A549 (cell line): ENCODE measurements around the gene MLPH. TPM values are rescaled to one million over a fixed set of nuclear protein-coding genes. Genes with fewer than 3 reads are reported as not detected.
A peak's percentile ranks its signal among the peaks of the same experiment; 100 is the strongest.

Experiments
- ATAC-seq, 2 experiments: fragments of 200-7000 bp in 1 of 2; fragments of >200 bp in 1 of 2; cut with Nextera tagmentation in 1 of 2; cut with Tn5 transposase in 1 of 2; 3 replicates each; pipeline versions ENCODE4 v1.8.0 to v1.9.1; 2018 to 2020; ENCODE audit warnings: mild to moderate bottlenecking in 1 of 2, moderate library complexity in 1 of 2
- CTCF ChIA-PET: fragments of 300-600 bp; sonication (Branson Sonifier 250); formaldehyde crosslinking; extraction: SDS; loops from one replicate; lab custom pipeline; 2021; ENCODE audit warnings: antibody characterized with exemption, inconsistent platforms; lab: Yijun Ruan, JAX
- POLR2A ChIA-PET: fragments of 350-600 bp; formaldehyde crosslinking; extraction: SDS; loops from one replicate; lab custom pipeline; 2021; ENCODE audit warnings: antibody characterized with exemption, inconsistent platforms; lab: Yijun Ruan, JAX
- DNase-seq, 2 experiments: peaks; one replicate each; pipeline versions ENCODE4 v3.0.0 to v3.0.0-alpha.2; 2011 to 2016; ENCODE audit warnings: low read depth in 1 of 2, low spot score in 1 of 2
- FAIRE-seq: peaks from 2 replicates; lab custom pipeline; 2011; peaks lifted over from hg19 to GRCh38; lab: Jason Lieb, UNC
- H3K27ac ChIP-seq, 2 experiments: fragments of >200 bp; sonication (Bioruptor Twin); formaldehyde crosslinking; 3 replicates each; pipeline ENCODE4 v1.5.1; 2016 to 2017
- H3K4me1 ChIP-seq: fragments of >200 bp; sonication (Bioruptor Twin); formaldehyde crosslinking; 3 replicates; pipeline ENCODE4 v1.6.1; 2016
- H3K4me2 ChIP-seq: fragments of >200 bp; sonication (Bioruptor Twin); formaldehyde crosslinking; 3 replicates; pipeline ENCODE4 v1.6.1; 2016
- H3K4me3 ChIP-seq: fragments of >200 bp; sonication (Bioruptor Twin); formaldehyde crosslinking; 3 replicates; pipeline ENCODE4 v1.5.1; 2016
- H3K9me3 ChIP-seq: fragments of >200 bp; sonication (Bioruptor Twin); formaldehyde crosslinking; 3 replicates; pipeline ENCODE4 v1.6.1; 2016
- ATOH8 ChIP-seq: fragments of 250-450 bp; sonication (Bioruptor Pico); IDR thresholded peaks from 2 replicates; pipeline ENCODE4 v1.5.0; 2020; ENCODE audit warnings: low read depth, mild to moderate bottlenecking, moderate library complexity
- BCL3 ChIP-seq: fragments of >200 bp; sonication (Bioruptor Twin); formaldehyde crosslinking; IDR thresholded peaks from 3 replicates; pipeline ENCODE4 v1.6.1; 2016
- E2F6 ChIP-seq: IDR thresholded peaks from 2 replicates; pipeline ENCODE4 v1.6.1; 2012; ENCODE audit warnings: low read depth, borderline replicate concordance
- ELK1 ChIP-seq: fragments of 150-350 bp; IDR thresholded peaks from 2 replicates; pipeline ENCODE4 v1.6.1; 2014; ENCODE audit warnings: low read depth, mild to moderate bottlenecking, low read length
- ESRRA ChIP-seq: fragments of 150-350 bp; IDR thresholded peaks from 2 replicates; pipeline ENCODE4 v1.6.1; 2014; ENCODE audit warnings: mild to moderate bottlenecking, low read length, borderline replicate concordance
- FOSL2 ChIP-seq, 2 experiments: fragments of 450-650 bp in 1 of 2; fragments of >200 bp in 1 of 2; sonication (Bioruptor Twin) in 1 of 2; formaldehyde crosslinking; IDR thresholded peaks; 2 replicates each; pipeline versions ENCODE4 v1.5.0 to v1.6.1; 2016 to 2020; ENCODE audit warnings: mild to moderate bottlenecking in 1 of 2, moderate library complexity in 1 of 2
- HOXA7 ChIP-seq: fragments of 250-450 bp; sonication (Bioruptor Pico); IDR thresholded peaks from 2 replicates; pipeline ENCODE4 v1.5.0; 2020; ENCODE audit warnings: mild to moderate bottlenecking, moderate library complexity
- HOXB13 ChIP-seq: fragments of 250-450 bp; sonication (Bioruptor Pico); IDR thresholded peaks from 2 replicates; pipeline ENCODE4 v1.5.0; 2020; ENCODE audit warnings: low read depth, mild to moderate bottlenecking, moderate library complexity
- JUN ChIP-seq, 2 experiments: fragments of >200 bp; sonication (Bioruptor Twin); formaldehyde crosslinking; IDR thresholded peaks; 2 replicates in 1 of 2; 3 replicates in 1 of 2; pipeline ENCODE4 v1.6.1; 2016 to 2017
- KDM1A ChIP-seq: fragments of 200-600 bp; sonication (generic); IDR thresholded peaks from 2 replicates; pipeline ENCODE4 v1.6.1; 2016; ENCODE audit warnings: low read depth, mild to moderate bottlenecking
- PHF8 ChIP-seq: fragments of 200-600 bp; sonication (generic); IDR thresholded peaks from 2 replicates; pipeline ENCODE4 v1.6.1; 2016; ENCODE audit warnings: low read depth, mild to moderate bottlenecking, antibody characterized with exemption, moderate library complexity, borderline replicate concordance
- POLR2A ChIP-seq: IDR thresholded peaks from 2 replicates; pipeline ENCODE4 v1.6.1; 2012; ENCODE audit warnings: mild to moderate bottlenecking, low read length
- RAD21 ChIP-seq, 2 experiments: fragments of >200 bp in 1 of 2; sonication (Bioruptor Twin) in 1 of 2; formaldehyde crosslinking in 1 of 2; IDR thresholded peaks in 1 of 2; conservative IDR thresholded peaks in 1 of 2; 2 replicates in 1 of 2; 3 replicates in 1 of 2; pipeline ENCODE4 v1.6.1; 2012 to 2018; ENCODE audit warnings: inconsistent platforms in 1 of 2
- RCOR1 ChIP-seq: fragments of 150-350 bp; IDR thresholded peaks from 2 replicates; pipeline ENCODE4 v1.6.1; 2014; ENCODE audit warnings: antibody characterized with exemption, low read length, low read depth
- SMC3 ChIP-seq: fragments of >200 bp; sonication (Bioruptor Twin); formaldehyde crosslinking; IDR thresholded peaks from 3 replicates; pipeline ENCODE4 v1.6.1; 2018; ENCODE audit warnings: inconsistent platforms
- SREBF2 ChIP-seq: fragments of 450-650 bp; IDR thresholded peaks from 2 replicates; pipeline ENCODE4 v1.6.1; 2014; ENCODE audit warnings: mild to moderate bottlenecking, moderate library complexity
- TFCP2L1 ChIP-seq: fragments of 250-450 bp; sonication (Bioruptor Pico); IDR thresholded peaks from 2 replicates; pipeline ENCODE4 v1.5.0; 2021; ENCODE audit warnings: mild to moderate bottlenecking
- TP53 ChIP-seq: fragments of 250-450 bp; sonication (Bioruptor Pico); IDR thresholded peaks from 2 replicates; pipeline ENCODE4 v1.5.0; 2021; ENCODE audit warnings: mild to moderate bottlenecking, moderate library complexity
- WGBS: methylation state at CpG from one replicate; pipeline ENCODE4 v1.1.6; 2017; ENCODE audit errors: missing lambda C conversion rate; 5-methylcytosine and 5-hydroxymethylcytosine counted together
- polyA plus RNA-seq, 4 experiments: library from polyadenylated mRNA; depleted of rRNA in 3 of 4; stranded (reverse); fragments of >200 nt; fragmentation: RNase III in 1 of 4; extraction: RNeasy Plus Mini Kit Qiagen cat#74134 plus additional on column Dnase treatment in 1 of 4; gene quantifications; 2 replicates in 3 of 4; 3 replicates in 1 of 4; pipeline ENCODE4 v1.2.3, GENCODE V29; 2011 to 2017

Gene MLPH
- polyA plus RNA-seq, 2 of the 4 experiments (the other 2 are of a cell fraction): 218 to 350 TPM

GRCh38 chr2:237517990-237518389, 30.9 kb downstream of the MLPH start:
- Histone ChIP-seq H3K9me3 (no peaks in the 10 kb centered on the region), H3K4me1 (peaks cover 8% of the 10 kb centered on the region), H3K27ac (no peak overlapping the region), H3K4me2 (no peak overlapping the region), H3K4me3 (no peak overlapping the region)
- no peak for FAIRE-seq
- TF ChIP-seq HOXB13 (CRISPR knock-in tag) (no peak), RAD21 (conservative IDR thresholded peaks at IDR 0.05 in 1 of 2, IDR thresholded peaks at IDR 0.05 in 1 of 2) (no peak), ESRRA (no peak), TFCP2L1 (no peak), ELK1 (no peak), BCL3 (no peak), POLR2A (no peak), SMC3 (no peak), FOSL2 (IDR thresholded peaks at IDR 0.05) (no peak), FOSL2 (CRISPR knock-in tag; IDR thresholded peaks at IDR 0.05) (no peak), TP53 (no peak), KDM1A (no peak), RCOR1 (no peak), PHF8 (no peak), HOXA7 (CRISPR knock-in tag) (no peak)
- ChIA-PET CTCF (interaction anchor here (2.5 kb wide), 1 partner anchor 54 kb away, joined by 10 read pairs; no protein-coding TSS in a partner anchor), POLR2A (no interaction called here)
- no peak for ATAC-seq
- DNase-seq: no peak
- 71% methylated on average over 1 of the region's 1 CpG for WGBS

- H3K27ac ChIP-seq: peak overlapping the region in 1 of 2 experiments; percentile 51; a peak in 2 of 6 replicates
- peak; percentile 20 to 38; a peak in 3 of 6 replicates for ATAC-seq
- CTCF ChIA-PET: interaction anchor here (0.8 to 2.5 kb wide), 4 partner anchors 7 to 52 kb away, joined by 3 to 13 read pairs (median 7); no protein-coding TSS in a partner anchor
- TF ChIP-seq JUN (IDR thresholded peaks at IDR 0.05): peak in 1 of 2 experiments; percentile 11; a peak in 1 of 5 replicates
- no peak for TF ChIP-seq POLR2A
- TF ChIP-seq, all 56 proteins: peak for 1
- Histone ChIP-seq H3K9me3 (no peaks in the 10 kb centered on the region), H3K4me1 (no peaks in the 10 kb centered on the region), H3K4me2 (no peak overlapping the region), H3K4me3 (no peak overlapping the region)
- FAIRE-seq: no peak
- POLR2A ChIA-PET: interaction anchor here (0.9 kb wide), 1 partner anchor 19 kb away, joined by 4 read pairs; no protein-coding TSS in a partner anchor
- no peak for DNase-seq
- WGBS: 94% methylated on average over 13 of the region's 14 CpGs
Observed at GRCh38 chr2:237519506-237520245, 32.6 kb downstream of the MLPH start.

GRCh38 chr2:237520290-237520689, 33.2 kb downstream of the MLPH start:
- POLR2A ChIA-PET: no interaction called here
- no peak for DNase-seq
- WGBS: 98% methylated on average over 6 of the region's 6 CpGs
- peak in 1 of 2 experiments; percentile 9; a peak in 2 of 6 replicates for ATAC-seq
- no peak overlapping the region for H3K4me3 ChIP-seq
- CTCF ChIA-PET: interaction anchor here (0.8 to 2.5 kb wide), 5 partner anchors 8 to 52 kb away, joined by 4 to 13 read pairs (median 5); no protein-coding TSS in a partner anchor
- FAIRE-seq: no peak
- no peaks in the 10 kb centered on the region for H3K9me3 ChIP-seq
- TF ChIP-seq ATOH8 (CRISPR knock-in tag) (no peak), RCOR1 (no peak), SREBF2 (no peak), E2F6 (no peak)
- H3K4me1 ChIP-seq: no peaks in the 10 kb centered on the region
- no peak overlapping the region for H3K4me2 ChIP-seq
- H3K27ac ChIP-seq: peak overlapping the region in 1 of 2 experiments; percentile 28; a peak in 1 of 6 replicates
